Common myeloid progenitor, CD34-positive (primary cell): Measurements from ENCODE around the gene PCLO.
"Not testable (repeated sequence)": the region's sequence is repeated elsewhere in the genome, so short reads cannot be mapped to it uniquely, and the experiment has no call there.

Experiments used
- CTCF ChIA-PET: fragments of 350-600 bp; sonication (Branson Sonifier 250); formaldehyde crosslinking; loops from one replicate; lab custom pipeline; 2021; ENCODE audit warnings: antibody characterized with exemption; lab: Charles Lee
- POLR2A ChIA-PET: fragments of 350-600 bp; sonication (Branson Sonifier 250); formaldehyde crosslinking; loops from one replicate; lab custom pipeline; 2021; ENCODE audit warnings: antibody characterized with exemption; lab: Charles Lee
- DNase-seq, 3 donors: peaks; one replicate each; pipeline versions ENCODE4 v3.0.0 to v3.0.0-alpha.2; 2013
- H3K27ac ChIP-seq, 2 experiments: 1 replicate in 1 of 2; 2 replicates in 1 of 2; pipeline ENCODE4 v1.7.0; 2013; ENCODE audit warnings: inconsistent platforms in 2 of 2, low read length in 2 of 2, mild to moderate bottlenecking in 2 of 2, low read depth in 1 of 2, moderate library complexity in 1 of 2; ENCODE audit not compliant: severe bottlenecking in 2 of 2, insufficient read depth in 1 of 2, poor library complexity in 1 of 2
- H3K27me3 ChIP-seq, 5 experiments: replicated peaks in 2 of 5; 1 replicate in 3 of 5; 2 replicates in 2 of 5; pipeline versions ENCODE4 v1.6.1 to v1.7.0; 2013; ENCODE audit warnings: low read length in 4 of 5, mild to moderate bottlenecking in 2 of 5, moderate library complexity in 2 of 5, inconsistent platforms in 1 of 5; ENCODE audit not compliant: insufficient read depth in 5 of 5, control insufficient read depth in 4 of 5
- H3K36me3 ChIP-seq, 4 experiments: 1 replicate in 2 of 4; 2 replicates in 2 of 4; pipeline versions ENCODE4 v1.6.1 to v1.7.0; 2013; ENCODE audit warnings: low read length in 3 of 4, control low read depth in 1 of 4, mild to moderate bottlenecking in 1 of 4; ENCODE audit not compliant: control insufficient read depth in 4 of 4, insufficient read depth in 4 of 4
- H3K4me1 ChIP-seq, 4 experiments: 1 replicate in 3 of 4; 2 replicates in 1 of 4; pipeline versions ENCODE4 v1.6.1 to v1.7.1; 2013; ENCODE audit warnings: low read length in 3 of 4, mild to moderate bottlenecking in 3 of 4, control low read depth in 1 of 4, inconsistent platforms in 1 of 4, moderate library complexity in 1 of 4; ENCODE audit not compliant: control insufficient read depth in 4 of 4, insufficient read depth in 4 of 4; ENCODE audit errors: control extremely low read depth in 1 of 4
- H3K4me3 ChIP-seq, 7 experiments: 1 replicate in 4 of 7; 2 replicates in 3 of 7; pipeline versions ENCODE4 v1.5.1 to v1.7.0; 2013; ENCODE audit warnings: mild to moderate bottlenecking in 7 of 7, low read length in 6 of 7, moderate library complexity in 6 of 7, inconsistent platforms in 2 of 7, low read depth in 2 of 7, control low read depth in 1 of 7; ENCODE audit not compliant: insufficient read depth in 4 of 7, control insufficient read depth in 1 of 7; ENCODE audit errors: extremely low read depth in 1 of 7
- H3K9me3 ChIP-seq, 5 experiments: 1 replicate in 4 of 5; 2 replicates in 1 of 5; pipeline versions ENCODE4 v1.6.1 to v1.7.1; 2013; ENCODE audit warnings: low read length in 4 of 5, mild to moderate bottlenecking in 2 of 5, inconsistent platforms in 1 of 5, low read depth in 1 of 5, moderate library complexity in 1 of 5; ENCODE audit not compliant: control insufficient read depth in 4 of 5, insufficient read depth in 2 of 5; ENCODE audit errors: control extremely low read depth in 1 of 5
- WGBS: methylation state at CpG from one replicate; pipeline ENCODE4 v1.1.5; 2013; ENCODE audit not compliant: insufficient coverage; 5-methylcytosine and 5-hydroxymethylcytosine counted together

The PCLO gene

DNA sequence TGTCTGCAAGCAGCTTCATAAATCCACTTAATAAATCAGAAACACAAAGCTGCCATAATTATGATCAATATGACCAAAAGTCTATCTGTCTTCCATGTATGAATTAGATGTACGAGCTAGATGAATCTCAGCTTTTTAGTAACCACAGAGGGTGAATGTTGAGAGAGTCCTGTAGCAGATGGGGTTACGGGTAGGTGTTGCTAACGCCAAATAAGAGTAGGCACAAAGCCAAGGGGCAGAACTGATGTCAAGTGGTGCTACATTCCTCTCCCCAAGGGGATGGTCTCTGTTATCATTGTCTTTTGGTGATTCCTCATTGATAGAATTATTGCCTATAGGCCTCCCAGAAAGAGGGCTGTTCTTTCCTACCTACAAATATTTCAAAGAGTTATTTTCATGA, 257.8 kb downstream of the PCLO start:
- POLR2A ChIA-PET = interaction anchor here (0.5 kb wide), 1 partner anchor 200 kb away, joined by 4 read pairs; no protein-coding TSS in a partner anchor

DNA sequence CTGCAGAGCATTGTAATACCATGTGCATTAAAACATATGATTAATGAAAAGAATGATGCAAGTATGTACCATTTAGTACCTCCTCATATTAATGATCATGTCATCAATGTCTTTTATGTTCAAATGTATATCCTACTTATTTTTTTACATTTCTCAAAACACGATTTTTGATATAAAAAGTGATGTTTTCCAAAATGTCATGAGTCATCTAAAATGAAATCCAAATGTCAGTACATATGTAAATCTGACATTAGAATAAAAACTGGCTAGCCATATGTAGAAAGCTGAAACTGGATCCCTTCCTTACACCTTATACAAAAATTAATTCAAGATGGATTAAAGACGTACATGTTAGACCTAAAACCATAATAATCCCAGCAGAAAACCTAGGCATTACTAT, 261.6 kb downstream of the PCLO start:
- H3K27me3 ChIP-seq, CTCF ChIA-PET, H3K4me3 ChIP-seq, H3K9me3 ChIP-seq, POLR2A ChIA-PET, H3K27ac ChIP-seq, DNase-seq, H3K4me1 ChIP-seq, H3K36me3 ChIP-seq: not testable (repeated sequence)
- no CpG with 5 or more reads among the region's 2 CpGs for WGBS

More for the DNA sequence above, 257.8 kb downstream of the PCLO start:
- Histone ChIP-seq H3K36me3 (no peaks in the 10 kb centered on the region), H3K27ac (no peak overlapping the region), H3K27me3 (no peaks in the 10 kb centered on the region), H3K4me3 (no peak overlapping the region), H3K9me3 (no peaks in the 10 kb centered on the region), H3K4me1 (no peaks in the 10 kb centered on the region)
- 79% methylated on average over 2 of the region's 3 CpGs for WGBS
- CTCF ChIA-PET = no interaction called here
- DNase-seq = no peak

DNA sequence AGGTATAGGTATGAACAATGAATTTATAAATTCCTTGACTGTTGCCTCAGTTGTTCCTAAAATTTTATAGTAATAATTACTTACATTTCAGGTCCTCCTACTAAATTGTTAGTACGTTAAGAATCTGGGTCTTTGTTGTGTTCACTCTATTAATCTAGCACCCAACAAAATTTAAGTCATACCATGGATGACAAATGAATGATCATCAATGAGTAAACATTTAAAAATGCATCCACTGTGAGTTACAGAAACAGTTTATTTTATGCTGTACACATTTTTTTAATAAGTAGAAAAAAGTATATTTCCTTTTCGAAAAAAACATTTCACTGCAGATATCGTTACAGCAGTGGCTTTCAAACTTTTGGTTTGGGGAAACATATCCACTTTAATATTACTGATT, 265.2 kb downstream of the PCLO start:
- no peak overlapping the region for H3K27ac ChIP-seq
- H3K9me3 ChIP-seq = no peaks in the 10 kb centered on the region
- ChIA-PET CTCF (interaction anchor here (0.5 kb wide), 1 partner anchor 400 kb away, joined by 3 read pairs; no protein-coding TSS in a partner anchor), POLR2A (no interaction called here)
- no peak overlapping the region for H3K4me3 ChIP-seq
- DNase-seq = no peak
- no peaks in the 10 kb centered on the region for H3K4me1 ChIP-seq
- WGBS = no CpG with 5 or more reads among the region's 3 CpGs
- no peaks in the 10 kb centered on the region for H3K27me3 ChIP-seq
- no peaks in the 10 kb centered on the region for H3K36me3 ChIP-seq

DNA sequence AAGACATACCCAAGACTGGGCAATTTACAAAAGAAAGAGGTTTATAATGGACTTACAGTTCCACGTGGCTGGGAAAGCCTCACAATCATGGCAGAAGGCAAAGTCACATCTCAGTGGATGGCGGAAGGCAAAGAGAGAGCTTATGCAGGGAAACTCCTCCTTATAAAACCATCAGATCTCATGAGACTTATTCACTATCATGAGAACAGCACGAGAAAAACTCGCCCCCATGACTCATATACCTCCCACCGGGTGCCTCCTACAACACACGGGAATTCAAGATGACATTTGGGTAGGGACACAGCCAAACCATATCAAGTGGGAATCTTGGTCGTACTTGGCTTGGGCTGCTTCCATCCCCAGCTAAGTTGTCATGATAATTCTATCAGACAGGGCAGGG, 268.3 kb downstream of the PCLO start:
- POLR2A ChIA-PET, H3K36me3 ChIP-seq, H3K4me1 ChIP-seq: not testable (repeated sequence)

DNA sequence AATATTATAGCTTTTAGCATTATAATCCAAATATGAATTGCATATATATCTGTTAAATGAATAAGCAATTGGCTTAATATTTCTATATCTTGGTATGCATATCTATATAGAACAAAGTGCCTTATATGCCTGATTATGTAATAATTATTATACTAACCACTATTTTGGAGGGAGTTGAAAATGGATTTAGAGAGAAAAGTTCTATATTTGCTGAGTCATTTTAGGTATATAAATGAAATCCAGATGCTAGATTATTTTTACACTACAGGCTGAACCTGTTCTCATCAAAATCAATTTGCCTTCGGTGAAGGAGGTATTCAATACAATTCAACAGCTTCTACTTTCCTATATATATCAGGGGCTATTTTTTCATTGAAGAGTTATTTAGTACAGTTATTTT, 276.4 kb downstream of the PCLO start:
- Histone ChIP-seq H3K9me3 (no peaks in the 10 kb centered on the region), H3K27me3 (no peaks in the 10 kb centered on the region), H3K36me3 (no peaks in the 10 kb centered on the region), H3K4me3 (no peak overlapping the region), H3K27ac (no peak overlapping the region), H3K4me1 (no peaks in the 10 kb centered on the region)
- CTCF ChIA-PET = no interaction called here
- WGBS = no CpG with 5 or more reads among the region's 1 CpG
- POLR2A ChIA-PET = no interaction called here
- DNase-seq = no peak

More for the DNA sequence above, 268.3 kb downstream of the PCLO start:
- H3K27ac ChIP-seq, CTCF ChIA-PET, DNase-seq, H3K9me3 ChIP-seq, H3K27me3 ChIP-seq, H3K4me3 ChIP-seq: not testable (repeated sequence)
- whole genome bisulfite sequencing = 91% methylated on average over 4 of the region's 7 CpGs

DNA sequence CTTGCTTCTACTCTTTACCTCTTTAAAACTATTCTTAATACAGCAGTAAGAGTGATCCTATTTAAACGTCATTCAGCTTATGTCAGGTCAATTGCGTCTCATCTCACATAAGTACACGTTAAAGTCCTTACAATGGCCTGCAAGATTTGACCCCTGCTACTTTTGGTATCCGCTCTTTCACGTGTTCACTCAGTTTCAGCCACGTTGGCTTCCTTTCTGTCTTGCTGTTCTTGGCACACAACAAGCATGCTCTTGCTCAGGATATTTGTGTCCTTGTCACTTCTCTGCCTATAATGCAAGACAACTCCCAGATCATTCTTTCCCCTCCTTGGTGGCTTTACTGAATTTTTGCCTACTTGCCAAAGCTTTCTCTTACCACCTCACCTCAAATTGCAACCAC, 296.8 kb downstream of the PCLO start:
- Histone ChIP-seq H3K9me3 (no peaks in the 10 kb centered on the region), H3K27me3 (no peaks in the 10 kb centered on the region), H3K36me3 (no peaks in the 10 kb centered on the region), H3K27ac (no peak overlapping the region), H3K4me1 (no peaks in the 10 kb centered on the region), H3K4me3 (no peak overlapping the region)
- ChIA-PET POLR2A (no interaction called here), CTCF (no interaction called here)
- DNase-seq = no peak
- WGBS = 91% methylated on average over 6 of the region's 6 CpGs

DNA sequence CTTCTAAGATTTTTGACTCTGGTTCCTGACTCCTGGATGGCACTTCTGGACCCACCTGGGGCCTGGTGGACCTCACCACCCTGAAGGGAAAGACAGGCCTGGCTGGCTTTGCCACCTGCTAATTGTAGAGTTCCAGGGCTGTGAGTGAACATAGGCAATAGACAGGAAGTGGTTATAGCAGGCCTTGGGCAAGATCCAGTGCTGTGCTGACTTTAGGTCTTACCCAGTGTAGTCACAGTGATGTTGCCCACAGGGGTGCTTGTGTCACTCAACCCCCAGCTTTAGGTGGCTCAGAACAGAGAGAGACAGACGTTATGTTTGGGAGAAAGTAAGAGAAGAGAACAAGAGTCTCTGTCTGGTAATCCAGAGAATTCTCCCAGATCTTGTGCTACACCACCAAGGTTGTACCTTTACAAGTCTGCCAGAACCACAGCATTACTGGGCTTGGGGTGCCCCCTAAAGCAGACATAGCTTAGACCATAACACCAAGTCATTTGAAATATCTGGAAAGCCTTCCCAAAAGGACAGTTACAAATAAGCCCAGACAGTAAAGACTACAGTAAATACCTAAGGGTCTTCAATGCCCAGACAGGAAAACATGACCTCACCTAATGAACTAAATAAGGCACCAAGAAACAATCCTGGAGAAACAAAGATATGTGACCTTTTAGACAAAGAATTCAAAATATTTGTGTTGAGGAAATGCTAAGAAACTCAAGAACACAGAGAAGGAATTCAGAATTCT, 303.4 kb downstream of the PCLO start:
- no peaks in the 10 kb centered on the region for H3K9me3 ChIP-seq
- WGBS = 100% methylated on average over 1 of the region's 1 CpG
- no peaks in the 10 kb centered on the region for H3K36me3 ChIP-seq
- no peaks in the 10 kb centered on the region for H3K4me1 ChIP-seq
- POLR2A ChIA-PET = no interaction called here
- no peaks in the 10 kb centered on the region for H3K27me3 ChIP-seq
- H3K4me3 ChIP-seq = no peak overlapping the region
- no peak for DNase-seq
- CTCF ChIA-PET = no interaction called here
- no peak overlapping the region for H3K27ac ChIP-seq
